Astrocyte of the cerebellum (primary cell): Measurements from ENCODE around the gene THPO.
A peak's percentile ranks its signal among the peaks of the same experiment; 100 is the strongest.

Experiments
- DNase-seq: peaks from one replicate; pipeline ENCODE4 v3.0.0-alpha.2; 2011; ENCODE audit warnings: low read depth
- H3K4me3 ChIP-seq: 2 replicates; pipeline ENCODE4 v1.5.1; 2011; ENCODE audit warnings: mild to moderate bottlenecking, low read depth, low read length, moderate library complexity
- in situ Hi-C: cut with HindIII; loops from 2 replicates; pipeline ENCODE4 v1.10.0; 2017; ENCODE audit warnings: low sequenced_read_pairs
- TF ChIP-seq, protein P1 (sequence below): IDR thresholded peaks from 2 replicates; pipeline ENCODE4 v1.5.1; 2012; ENCODE audit warnings: low read length, low read depth, moderate library complexity, mild to moderate bottlenecking; ENCODE audit errors: missing control alignments

Gene THPO

DNA sequence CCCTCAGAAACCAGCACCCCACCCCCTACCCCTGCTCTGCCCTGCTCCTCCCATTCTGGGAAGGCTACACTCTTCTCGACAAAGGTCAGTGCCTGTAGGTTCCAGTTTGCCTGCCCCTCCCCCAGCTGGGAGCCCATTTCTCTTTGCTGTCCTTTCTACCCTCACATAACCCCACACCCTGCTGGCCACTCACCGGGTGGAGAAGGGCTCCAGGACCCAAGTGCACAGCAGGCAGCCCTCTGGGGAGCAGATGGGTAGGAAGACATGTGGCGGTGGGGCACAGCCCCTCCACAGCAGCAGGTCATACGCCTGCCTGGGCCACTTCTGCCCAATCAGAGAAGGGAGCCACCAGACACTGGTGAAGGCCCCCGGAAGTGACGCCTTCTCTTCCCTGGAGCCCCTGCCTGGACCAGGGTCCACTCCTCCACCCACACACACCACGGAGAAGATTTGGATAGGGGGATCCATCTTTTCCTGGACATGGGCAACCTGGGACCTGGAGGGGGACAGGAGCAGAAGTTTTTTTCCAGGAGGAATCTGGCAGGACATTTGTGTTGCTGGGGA lies at the start of gene THPO:
TSS of gene THPO (minus strand) at position 326 of the 564 bp plus-strand sequence. CDS start 1,948 bp downstream, outside the sequence.
- no peak within 1 kb of the TSS for H3K4me3 ChIP-seq
- in situ Hi-C loops = no loop called here
- no peak for DNase-seq
- TF ChIP-seq, protein P1, sequence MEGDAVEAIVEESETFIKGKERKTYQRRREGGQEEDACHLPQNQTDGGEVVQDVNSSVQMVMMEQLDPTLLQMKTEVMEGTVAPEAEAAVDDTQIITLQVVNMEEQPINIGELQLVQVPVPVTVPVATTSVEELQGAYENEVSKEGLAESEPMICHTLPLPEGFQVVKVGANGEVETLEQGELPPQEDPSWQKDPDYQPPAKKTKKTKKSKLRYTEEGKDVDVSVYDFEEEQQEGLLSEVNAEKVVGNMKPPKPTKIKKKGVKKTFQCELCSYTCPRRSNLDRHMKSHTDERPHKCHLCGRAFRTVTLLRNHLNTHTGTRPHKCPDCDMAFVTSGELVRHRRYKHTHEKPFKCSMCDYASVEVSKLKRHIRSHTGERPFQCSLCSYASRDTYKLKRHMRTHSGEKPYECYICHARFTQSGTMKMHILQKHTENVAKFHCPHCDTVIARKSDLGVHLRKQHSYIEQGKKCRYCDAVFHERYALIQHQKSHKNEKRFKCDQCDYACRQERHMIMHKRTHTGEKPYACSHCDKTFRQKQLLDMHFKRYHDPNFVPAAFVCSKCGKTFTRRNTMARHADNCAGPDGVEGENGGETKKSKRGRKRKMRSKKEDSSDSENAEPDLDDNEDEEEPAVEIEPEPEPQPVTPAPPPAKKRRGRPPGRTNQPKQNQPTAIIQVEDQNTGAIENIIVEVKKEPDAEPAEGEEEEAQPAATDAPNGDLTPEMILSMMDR = no peak

DNA sequence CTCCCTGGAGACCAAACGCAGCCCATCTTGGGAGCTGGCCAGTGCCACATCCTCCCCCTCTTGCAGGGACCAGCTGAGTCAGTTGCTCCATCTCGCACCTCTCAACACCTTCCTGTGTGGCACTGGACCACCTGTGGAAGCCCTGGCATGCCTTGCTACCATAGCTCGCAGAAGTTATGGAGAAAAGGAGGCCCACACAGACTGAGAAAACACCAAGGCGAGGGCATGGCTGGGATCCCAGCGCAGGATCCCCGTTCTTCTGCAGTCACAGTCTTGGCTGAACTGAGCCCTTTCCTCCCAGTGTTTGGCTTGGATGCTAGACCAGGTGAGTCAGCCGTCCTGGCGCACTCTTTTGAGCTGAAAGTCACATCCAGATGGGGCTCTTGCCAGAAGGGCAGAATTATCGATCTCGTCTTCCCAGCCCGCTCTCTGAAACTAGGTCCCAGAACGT lies 48.7 kb upstream of the THPO start:
- in situ Hi-C loops = no loop called here
- TF ChIP-seq, protein P1 = no peak
- peak; percentile 28 for DNase-seq
- H3K4me3 ChIP-seq = no peak overlapping the region

DNA sequence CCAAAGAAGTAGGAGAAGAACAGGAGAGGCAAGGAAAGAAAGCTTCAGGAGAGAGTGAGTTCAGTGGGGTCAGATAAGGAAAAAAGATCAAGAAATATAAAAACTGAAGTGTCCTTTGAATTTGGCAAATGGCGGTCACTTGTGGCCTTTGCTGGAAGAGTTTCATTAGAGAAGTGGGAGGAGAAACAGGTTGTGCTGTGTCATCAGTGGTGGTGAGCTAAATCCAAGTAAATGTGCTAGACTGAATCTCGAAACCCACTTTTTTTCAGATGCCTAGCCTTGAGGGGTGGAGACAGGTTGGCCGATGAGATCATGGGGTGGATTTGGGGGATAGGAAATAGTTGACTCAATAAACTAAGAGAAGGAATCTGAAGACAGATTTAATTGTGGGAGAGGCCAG lies 45.6 kb upstream of the THPO start:
- in situ Hi-C loops = no loop called here
- DNase-seq = no peak
- TF ChIP-seq, protein P1 = no peak
- H3K4me3 ChIP-seq = no peak overlapping the region

DNA sequence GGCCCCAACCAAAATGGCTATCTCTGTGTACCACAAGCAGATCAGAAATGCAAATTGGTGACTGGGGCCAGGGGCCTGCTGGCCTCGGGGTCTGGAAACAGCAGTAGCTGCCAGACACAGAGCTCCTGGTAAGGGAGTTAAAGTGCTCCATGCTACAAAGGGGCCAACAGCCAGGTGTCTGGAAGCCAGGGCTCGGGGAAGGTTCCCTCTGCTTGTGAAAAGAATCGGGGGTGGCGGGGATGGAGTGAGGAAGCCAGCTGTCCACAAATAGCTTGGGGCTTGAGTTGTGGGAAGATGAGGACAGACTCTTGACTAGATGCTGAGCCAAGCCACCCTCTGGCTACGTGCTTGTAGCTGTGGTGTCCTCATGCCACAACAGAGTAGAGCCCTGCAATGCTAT lies 41.2 kb upstream of the THPO start:
- no peak overlapping the region for H3K4me3 ChIP-seq
- no peak for DNase-seq
- in situ Hi-C loops = no loop called here
- TF ChIP-seq, protein P1 = no peak

DNA sequence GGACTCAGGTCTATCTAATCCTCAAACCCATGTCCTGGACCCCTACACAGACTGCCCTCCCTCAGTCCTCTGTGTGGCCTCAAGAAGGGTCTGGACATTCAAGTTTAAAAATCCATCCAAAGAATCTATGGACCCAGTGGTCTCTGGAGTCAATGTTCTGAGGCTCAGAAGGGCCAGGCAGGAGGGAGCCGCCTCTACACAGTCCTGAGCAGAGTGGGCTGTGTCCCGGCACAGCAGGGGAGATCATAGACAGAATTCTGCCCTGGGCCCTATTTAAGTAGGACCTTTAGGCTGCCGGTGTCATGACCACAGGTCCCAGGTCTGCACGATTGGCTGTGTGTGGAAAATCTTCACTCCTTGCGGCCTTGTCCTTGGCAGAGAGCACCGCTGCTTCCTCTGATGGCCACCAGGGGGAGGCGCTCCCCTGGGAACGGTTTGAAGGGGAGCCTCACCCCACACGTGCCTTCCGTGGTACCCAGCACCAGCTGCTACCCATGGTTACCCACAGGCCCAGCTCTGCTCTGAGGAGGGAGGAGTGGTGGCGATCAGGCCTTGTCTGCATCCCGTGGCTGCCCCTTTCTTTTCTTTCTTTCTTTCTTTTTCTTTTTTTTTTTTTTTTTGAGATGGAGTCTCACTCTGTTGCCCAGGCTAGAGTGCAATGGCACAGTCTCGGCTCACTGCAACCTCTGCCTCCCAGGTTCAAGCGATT lies 39.8 kb upstream of the THPO start:
- in situ Hi-C loops = no loop called here
- H3K4me3 ChIP-seq = no peak overlapping the region
- TF ChIP-seq, protein P1 = peak; percentile 94
- DNase-seq = peak; percentile 24

DNA sequence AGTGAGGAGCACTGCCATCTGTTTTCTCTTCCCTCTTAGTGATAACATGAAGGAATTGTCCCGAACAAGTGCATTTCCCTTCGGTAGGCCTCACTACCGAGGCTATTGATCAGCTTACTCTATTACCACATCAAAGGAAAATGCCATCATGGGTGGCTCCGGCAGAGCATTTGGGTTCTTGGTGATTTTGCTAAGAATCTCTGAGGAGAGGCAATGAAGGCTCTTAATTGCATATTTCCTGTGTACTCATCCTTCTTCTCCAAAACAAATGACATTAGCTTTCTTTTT lies 37.1 kb upstream of the THPO start:
- TF ChIP-seq, protein P1 = no peak

More for the DNA sequence above, 37.1 kb upstream of the THPO start:
- H3K4me3 ChIP-seq = no peak overlapping the region
- in situ Hi-C loops = no loop called here
- DNase-seq = no peak
